HS-27A (cell line): ENCODE measurements around the gene JMJD1C.
"Not testable (repeated sequence)": the region's sequence is repeated elsewhere in the genome, so short reads cannot be mapped to it uniquely, and the experiment has no call there.

ENCODE experiments used
- DNase-seq: peaks from one replicate; pipeline ENCODE4 v3.0.0-alpha.2; 2012; ENCODE audit warnings: low read depth, missing footprints

The JMJD1C gene

GRCh38 chr10:63166742-63167258 lies 299.0 kb downstream of the JMJD1C start:
- peak; percentile 20 for DNase-seq

- DNase-seq, result no peak
Measured at GRCh38 chr10:63165249-63165648, 300.5 kb downstream of the JMJD1C start.

DNA sequence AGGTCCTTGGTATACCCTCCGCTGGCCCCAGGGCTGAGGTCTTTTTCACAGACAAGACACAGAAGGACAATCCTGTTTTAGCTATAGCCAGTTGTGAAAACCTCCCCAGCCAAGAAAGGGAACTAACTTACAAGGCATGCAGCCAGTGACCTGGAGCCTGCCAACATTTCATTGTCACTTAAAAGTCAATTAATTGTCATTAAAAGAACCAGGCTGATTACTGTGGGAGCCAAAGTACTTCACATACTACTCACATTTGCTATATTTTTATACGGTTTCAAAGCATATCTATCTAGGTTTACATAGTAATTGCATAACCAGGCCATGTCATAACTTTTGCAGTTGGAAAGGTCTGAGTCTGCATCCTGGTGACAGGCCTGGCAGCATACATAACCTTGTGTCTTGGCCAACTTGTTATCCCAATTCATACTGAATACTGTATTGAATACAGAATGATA lies 301.6 kb downstream of the JMJD1C start:
- DNase-seq, result no peak

- DNase-seq, result no peak
Measured at GRCh38 chr10:63161592-63161991, 304.2 kb downstream of the JMJD1C start.

- DNase-seq, result peak; percentile 41
Measured at GRCh38 chr10:63157845-63158624, 307.7 kb downstream of the JMJD1C start.

GRCh38 chr10:63156236-63156635 lies 309.5 kb downstream of the JMJD1C start:
- no peak for DNase-seq

- no peak for DNase-seq
Measured at GRCh38 chr10:63155388-63156020, 310.3 kb downstream of the JMJD1C start.

DNA sequence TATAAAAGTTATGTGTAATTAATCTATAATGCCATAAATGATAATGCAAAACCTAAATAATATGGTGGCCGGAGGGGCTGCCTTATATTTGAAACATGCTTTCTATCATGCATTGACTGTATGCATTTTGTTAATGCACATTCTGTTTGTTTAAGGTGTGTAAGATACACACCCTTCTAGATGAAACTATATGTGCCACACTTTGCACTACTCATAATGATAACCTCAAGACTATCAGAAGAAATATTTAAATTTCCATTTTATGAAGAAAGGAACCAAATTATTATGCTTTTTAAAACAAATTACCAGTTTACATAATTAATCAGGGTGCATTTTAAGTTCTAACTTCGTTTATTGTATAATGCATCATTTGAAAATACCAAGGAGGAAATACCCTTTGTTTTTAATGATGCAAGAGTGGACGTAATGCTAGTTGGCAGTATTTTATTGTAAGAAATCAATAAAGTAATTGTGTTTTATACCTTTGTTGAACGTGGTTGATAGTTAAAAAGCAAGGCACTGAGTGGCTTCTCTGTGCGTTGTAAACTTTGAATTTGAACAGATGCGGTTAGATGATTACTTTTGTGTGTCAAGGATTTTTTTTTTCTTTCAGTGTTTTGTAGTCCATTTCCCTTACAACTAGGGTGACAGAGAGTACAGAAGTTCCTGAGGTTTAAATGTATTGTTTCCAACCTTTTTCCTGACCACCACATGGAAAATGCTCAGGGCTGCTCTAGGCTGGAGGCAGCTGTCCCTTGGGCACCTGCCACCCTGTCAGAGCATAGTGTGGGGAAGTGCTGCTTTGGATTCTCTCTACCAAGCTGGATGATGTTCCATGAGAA lies 311.0 kb downstream of the JMJD1C start:
- DNase-seq, result no peak

DNA sequence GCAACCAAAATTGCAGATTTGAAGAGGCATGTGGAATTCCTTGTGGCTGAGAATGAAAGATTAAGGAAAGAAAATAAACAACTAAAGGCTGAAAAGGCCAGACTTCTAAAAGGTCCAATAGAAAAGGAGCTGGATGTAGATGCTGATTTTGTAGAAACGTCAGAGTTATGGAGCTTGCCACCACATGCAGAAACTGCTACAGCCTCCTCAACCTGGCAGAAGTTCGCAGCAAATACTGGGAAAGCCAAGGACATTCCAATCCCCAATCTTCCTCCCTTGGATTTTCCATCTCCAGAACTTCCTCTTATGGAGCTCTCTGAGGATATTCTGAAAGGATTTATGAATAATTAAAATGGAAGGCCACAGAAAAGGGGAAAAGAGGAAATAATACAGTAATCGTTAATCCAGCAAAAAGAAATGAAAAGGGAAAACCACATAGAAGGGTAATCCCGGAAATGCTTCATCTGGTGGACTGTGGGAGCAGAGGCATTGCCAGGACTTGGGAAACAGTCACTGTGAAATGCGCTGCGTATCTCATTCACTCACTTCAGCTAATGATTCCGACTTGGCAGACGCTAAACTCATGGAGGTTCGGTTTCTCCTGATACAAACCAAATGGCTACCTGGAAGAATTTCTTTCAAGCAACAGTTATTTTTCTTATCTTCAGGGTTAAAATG lies 311.8 kb downstream of the JMJD1C start:
- DNase-seq, result not testable (repeated sequence)

GRCh38 chr10:63150745-63151144 lies 315.0 kb downstream of the JMJD1C start:
- DNase-seq, result no peak

DNA sequence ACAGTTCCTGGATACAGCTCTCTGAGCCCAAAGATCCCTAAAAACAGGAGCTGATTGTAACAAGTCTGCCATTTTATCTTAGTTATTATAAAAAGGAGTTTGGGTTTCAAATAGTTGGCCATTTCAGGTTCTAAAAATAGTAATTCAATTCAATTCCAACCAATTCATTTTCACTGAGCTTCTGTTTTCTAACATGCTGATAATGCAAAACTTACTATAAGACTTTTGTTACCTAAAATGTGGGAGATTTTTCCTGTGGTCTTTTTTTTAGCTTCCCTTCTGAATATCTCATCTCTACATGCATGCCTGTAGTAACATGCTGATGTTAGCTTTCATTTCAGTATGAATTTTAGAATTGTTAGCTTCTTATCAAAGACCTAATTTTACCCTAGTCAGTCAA lies 319.3 kb downstream of the JMJD1C start:
- no peak for DNase-seq

DNA sequence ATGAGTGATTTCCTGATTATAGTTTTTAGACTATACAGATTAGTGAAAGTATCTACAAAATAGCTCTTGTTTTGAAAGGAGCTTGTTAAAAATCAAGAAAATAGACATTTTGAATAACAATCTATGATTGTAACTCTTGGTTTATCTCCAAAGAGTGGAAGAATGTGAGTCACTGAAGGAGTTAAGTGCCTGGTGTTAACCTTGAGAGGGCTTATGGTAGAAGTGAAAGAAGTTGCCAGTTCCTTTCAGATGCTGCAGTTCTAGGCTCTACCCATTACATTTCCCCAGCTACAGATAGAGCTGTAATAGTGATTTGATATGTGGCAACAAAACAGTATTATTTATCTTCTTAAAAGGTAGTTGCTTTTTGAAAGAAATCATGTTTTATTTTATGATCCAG lies 320.0 kb downstream of the JMJD1C start:
- DNase-seq, result no peak

DNA sequence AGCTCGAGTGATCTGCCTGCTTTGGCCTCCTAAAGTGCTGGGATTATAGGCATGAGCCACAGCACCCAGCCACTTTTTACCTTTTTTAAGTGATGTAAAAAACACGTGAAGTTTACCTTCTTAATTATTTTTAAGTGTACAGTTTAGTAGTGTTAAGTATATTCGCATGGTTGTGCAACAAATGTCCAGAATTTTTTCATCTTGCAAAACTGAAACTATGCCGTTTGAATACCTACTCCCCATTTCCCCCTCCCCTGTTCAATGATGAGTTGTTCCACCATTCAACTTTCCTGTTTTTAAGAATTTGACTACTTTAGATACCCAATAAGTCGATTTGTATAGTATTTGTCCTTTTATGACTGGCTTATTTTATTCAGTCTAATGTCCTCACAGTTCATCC lies 321.8 kb downstream of the JMJD1C start:
- DNase-seq, result no peak

- DNase-seq, result no peak
Measured at GRCh38 chr10:63142136-63142535, 323.6 kb downstream of the JMJD1C start.

- DNase-seq, result no peak
Measured at GRCh38 chr10:63140077-63140476, 325.7 kb downstream of the JMJD1C start.

GRCh38 chr10:63137306-63137705 lies 328.5 kb downstream of the JMJD1C start:
- no peak for DNase-seq

- DNase-seq, result no peak
Measured at GRCh38 chr10:63133821-63134557, 331.8 kb downstream of the JMJD1C start.

- DNase-seq, result peak; percentile 82
Measured at GRCh38 chr10:63133056-63133820, 332.5 kb downstream of the JMJD1C start, which contains the start of gene NRBF2. Gene NRBF2, plus strand, starts transcription at chr10:63133328. Its CDS starts 143 bp downstream, at chr10:63133471.

- no peak for DNase-seq
Measured at GRCh38 chr10:63132651-63133055, 333.1 kb downstream of the JMJD1C start.

- DNase-seq, result no peak
Measured at GRCh38 chr10:63129888-63130287, 335.9 kb downstream of the JMJD1C start.
